Measurements from ENCODE around the gene PITPNM1.
"Not testable (repeated sequence)": the region's sequence is repeated elsewhere in the genome, so short reads cannot be mapped to it uniquely, and the experiment has no call there.

PITPNM1 gene

DNA sequence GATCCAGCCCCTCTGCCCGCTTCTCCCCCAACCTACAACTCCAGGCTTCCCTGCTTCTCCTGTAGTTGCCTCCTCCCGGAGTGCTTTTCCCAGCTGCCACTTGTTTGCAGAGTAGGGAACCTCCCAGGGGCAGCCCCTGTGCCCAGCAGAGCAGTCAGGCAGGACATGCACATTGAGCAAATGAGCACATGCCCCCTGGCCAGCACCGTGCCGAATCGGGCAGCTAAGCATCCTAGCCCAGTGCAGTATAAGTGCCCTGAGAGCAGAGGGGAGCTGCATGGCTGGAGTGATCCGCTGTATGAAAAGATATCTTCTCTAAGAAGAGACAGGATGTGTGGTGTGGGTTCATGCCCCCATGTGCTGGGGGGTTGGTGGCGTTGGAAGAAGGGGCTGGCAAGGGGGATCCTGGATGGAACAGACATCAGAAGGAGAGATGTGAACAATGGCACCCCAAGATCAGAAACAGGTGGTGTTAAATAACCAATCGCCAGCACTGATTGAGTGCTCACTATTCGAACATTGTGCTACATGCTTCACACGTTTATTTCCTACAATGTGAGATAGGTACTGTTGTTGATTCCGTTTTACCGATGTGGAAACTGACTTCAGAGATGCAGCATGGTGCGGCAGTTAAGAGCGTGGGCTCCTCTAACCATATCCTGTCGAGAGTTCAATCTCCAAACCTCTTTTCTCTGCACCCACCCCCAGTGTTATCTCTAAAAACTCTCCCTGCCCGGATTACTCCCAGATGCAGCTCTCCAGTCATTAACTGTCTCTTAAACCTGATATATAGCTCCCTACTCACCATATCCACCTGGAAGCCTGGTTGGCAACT lies 21.1 kb downstream of the PITPNM1 start:
- TF ChIP-seq, protein P1, sequence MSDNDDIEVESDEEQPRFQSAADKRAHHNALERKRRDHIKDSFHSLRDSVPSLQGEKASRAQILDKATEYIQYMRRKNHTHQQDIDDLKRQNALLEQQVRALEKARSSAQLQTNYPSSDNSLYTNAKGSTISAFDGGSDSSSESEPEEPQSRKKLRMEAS (IDR thresholded peaks at IDR 0.05; ENCODE audit: low read depth, low read length), result peak; percentile 52; the same call in 1 of the 2 replicates
- TF ChIP-seq, protein P2, sequence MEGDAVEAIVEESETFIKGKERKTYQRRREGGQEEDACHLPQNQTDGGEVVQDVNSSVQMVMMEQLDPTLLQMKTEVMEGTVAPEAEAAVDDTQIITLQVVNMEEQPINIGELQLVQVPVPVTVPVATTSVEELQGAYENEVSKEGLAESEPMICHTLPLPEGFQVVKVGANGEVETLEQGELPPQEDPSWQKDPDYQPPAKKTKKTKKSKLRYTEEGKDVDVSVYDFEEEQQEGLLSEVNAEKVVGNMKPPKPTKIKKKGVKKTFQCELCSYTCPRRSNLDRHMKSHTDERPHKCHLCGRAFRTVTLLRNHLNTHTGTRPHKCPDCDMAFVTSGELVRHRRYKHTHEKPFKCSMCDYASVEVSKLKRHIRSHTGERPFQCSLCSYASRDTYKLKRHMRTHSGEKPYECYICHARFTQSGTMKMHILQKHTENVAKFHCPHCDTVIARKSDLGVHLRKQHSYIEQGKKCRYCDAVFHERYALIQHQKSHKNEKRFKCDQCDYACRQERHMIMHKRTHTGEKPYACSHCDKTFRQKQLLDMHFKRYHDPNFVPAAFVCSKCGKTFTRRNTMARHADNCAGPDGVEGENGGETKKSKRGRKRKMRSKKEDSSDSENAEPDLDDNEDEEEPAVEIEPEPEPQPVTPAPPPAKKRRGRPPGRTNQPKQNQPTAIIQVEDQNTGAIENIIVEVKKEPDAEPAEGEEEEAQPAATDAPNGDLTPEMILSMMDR (IDR thresholded peaks at IDR 0.05; ENCODE audit: low read depth, low read length), result no peak
- peak; percentile 19 for DNase-seq (ENCODE audit: low read depth)
- H3K4me3 ChIP-seq (ENCODE audit: low read depth, low read length), result peak overlapping the region; percentile 88

DNA sequence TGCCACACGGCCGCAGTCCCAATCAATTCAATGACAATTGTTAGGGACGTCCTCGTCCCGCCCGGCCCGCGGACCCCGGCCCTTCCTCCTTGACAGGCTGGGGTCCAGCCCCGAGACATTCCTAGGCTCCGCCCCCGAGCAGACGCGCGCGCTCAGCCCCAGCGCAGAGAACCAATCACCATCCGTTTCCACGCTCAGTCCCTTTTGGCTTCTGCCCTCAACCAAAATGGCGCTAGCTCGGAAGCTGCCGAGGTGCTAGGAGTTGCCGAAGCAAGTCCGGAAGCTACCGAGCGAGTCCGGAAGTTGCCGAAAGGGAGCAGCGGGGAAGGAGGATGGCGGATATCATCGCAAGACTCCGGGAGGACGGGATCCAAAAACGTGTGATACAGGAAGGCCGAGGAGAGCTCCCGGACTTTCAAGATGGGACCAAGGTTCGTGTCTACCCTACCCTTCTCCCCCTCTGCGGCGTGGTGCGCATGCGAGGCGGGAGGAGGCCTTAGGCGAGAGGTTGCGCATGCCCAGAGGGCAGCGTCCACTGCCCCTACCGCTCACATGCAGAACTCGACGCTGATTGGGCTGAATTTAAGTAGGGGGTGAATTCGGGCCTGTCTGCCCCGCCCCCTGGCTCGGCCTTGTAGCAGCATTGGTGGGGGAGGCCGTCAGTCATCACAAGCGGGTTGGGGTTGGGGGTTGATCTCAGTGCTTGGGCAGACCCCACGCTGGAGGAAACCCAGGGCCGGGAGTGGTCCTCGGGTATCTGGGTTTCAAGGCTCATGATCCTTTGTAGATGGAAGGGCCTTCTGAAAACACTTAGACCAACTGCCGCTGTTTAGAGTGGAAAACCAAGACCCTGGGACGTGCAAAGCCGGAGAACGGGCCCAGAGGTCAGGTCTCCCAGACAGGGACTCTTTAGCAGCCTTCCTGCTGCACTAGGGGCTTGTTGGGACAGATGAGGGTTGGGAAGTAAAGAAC lies 22.1 kb downstream of the PITPNM1 start, which contains the start of gene AIP:
AIP (plus strand) TSS at position 200 of the 972 bp plus-strand sequence; CDS start at position 333, 133 bp downstream.
- peak; percentile 99 for DNase-seq (ENCODE audit: low read depth)
- TF ChIP-seq, protein P2 (IDR thresholded peaks at IDR 0.05; ENCODE audit: low read depth, low read length), result no peak
- TF ChIP-seq POLR2A (IDR thresholded peaks at IDR 0.05; ENCODE audit: extremely low read depth, insufficient read length) (peak; percentile 55), MYC (IDR thresholded peaks at IDR 0.05; ENCODE audit: low read depth, low read length) (no peak)
- TF ChIP-seq, protein P1 (IDR thresholded peaks at IDR 0.05; ENCODE audit: low read depth, low read length), result peak; percentile 97
- peak within 1 kb of the TSS; percentile 88 for H3K4me3 ChIP-seq (ENCODE audit: low read depth, low read length)

DNA sequence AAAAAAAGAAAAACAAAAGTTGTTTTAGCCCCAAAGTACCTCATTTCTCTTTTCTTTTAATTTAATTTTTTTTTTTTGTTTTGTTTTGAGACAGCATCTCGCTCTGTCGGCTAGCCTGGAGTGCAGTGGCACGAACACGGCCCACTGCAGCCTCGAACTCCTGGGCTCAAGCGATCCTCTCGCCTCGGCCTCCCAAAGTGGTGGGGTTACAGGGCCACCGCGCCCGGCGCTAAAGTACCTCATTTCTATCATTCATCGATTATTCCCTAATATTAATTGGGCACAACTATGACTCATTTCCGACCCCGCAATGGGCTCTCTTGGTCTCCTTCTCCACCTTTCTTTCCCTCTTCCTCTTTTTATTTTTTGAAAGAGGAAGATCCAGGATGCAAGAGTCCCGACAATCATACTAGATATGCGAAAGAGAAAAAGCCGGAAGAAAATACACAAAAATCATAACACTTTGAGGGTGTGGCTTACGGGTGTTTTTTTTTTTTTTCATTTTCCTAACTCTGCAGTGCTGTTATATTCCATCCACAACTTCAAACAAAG lies 22.8 kb downstream of the PITPNM1 start:
- TF ChIP-seq, protein P2 (IDR thresholded peaks at IDR 0.05; ENCODE audit: low read depth, low read length), result no peak
- peak; percentile 58 for TF ChIP-seq MYC (IDR thresholded peaks at IDR 0.05; ENCODE audit: low read depth, low read length)
- H3K4me3 ChIP-seq (ENCODE audit: low read depth, low read length), result peak overlapping the region; percentile 88
- no peak for DNase-seq (ENCODE audit: low read depth)

DNA sequence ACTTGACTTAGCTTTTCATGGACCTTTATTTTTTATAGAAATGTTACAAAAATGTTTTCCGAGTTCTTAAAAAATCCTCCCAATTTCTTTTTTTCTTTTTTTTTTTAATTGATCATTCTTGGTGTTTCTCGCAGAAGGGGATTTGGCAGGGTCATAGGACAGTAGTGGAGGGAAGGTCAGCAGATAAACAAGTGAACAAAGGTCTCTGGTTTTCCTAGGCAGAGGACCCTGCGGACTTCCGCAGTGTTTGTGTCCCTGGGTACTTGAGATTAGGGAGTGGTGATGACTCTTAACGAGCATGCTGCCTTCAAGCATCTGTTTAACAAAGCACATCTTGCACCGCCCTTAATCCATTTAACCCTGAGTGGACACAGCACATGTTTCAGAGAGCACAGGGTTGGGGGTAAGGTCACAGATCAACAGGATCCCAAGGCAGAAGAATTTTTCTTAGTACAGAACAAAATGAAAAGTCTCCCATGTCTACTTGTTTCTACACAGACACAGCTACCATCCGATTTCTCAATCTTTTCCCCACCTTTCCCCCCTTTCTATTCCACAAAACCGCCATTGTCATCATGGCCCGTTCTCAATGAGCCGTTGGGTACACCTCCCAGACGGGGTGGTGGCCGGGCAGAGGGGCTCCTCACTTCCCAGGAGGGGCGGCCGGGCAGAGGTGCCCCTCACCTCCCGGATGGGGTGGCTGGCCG lies 27.7 kb downstream of the PITPNM1 start:
- H3K4me3 ChIP-seq (ENCODE audit: low read depth, low read length); DNase-seq (ENCODE audit: low read depth): not testable (repeated sequence)

DNA sequence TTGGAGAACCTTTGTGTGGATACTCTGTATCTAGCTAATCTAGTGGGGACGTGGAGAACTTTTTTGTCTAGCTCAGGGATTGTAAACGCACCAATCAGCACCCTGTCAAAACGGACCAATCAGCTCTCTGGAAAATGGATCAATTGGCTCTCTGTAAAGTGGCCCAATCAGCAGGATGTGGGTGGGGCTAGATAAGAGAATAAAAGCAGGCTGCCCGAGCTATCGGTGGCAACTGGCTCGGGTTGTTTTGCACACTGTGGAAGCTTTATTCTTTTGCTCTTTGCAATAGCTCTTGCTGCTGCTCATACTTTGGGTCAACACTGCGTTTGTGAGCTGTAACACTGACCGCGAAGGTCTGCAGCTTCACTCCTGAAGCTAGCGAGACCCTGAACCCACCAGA lies 28.5 kb downstream of the PITPNM1 start:
- not testable (repeated sequence) for DNase-seq (ENCODE audit: low read depth); H3K4me3 ChIP-seq (ENCODE audit: low read depth, low read length)

DNA sequence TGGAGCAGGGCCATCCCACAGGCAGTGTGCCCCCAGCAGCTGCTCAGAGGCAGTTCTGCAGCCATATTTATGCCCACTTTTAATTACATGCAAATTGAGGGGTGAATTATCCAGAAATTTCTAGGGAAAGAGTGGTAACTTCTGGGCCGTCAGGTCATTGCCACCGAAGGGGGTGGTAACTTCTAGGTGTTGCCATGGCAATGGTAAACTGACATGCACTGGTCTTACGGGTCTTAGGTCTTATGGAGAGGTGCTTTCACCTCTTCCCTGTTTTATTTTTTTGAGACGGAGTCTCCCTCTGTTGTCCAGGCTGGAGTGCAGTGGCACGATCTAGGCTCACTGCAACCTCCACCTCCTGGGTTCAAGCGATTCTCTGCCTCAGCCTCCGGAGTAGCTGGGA lies 32.3 kb downstream of the PITPNM1 start:
- no peak for DNase-seq (ENCODE audit: low read depth)
- TF ChIP-seq MYC (IDR thresholded peaks at IDR 0.05; ENCODE audit: low read depth, low read length) (no peak), POLR2A (IDR thresholded peaks at IDR 0.05; ENCODE audit: extremely low read depth, insufficient read length) (no peak)
- TF ChIP-seq, protein P1 (IDR thresholded peaks at IDR 0.05; ENCODE audit: low read depth, low read length), result no peak
- TF ChIP-seq, protein P2 (IDR thresholded peaks at IDR 0.05; ENCODE audit: low read depth, low read length), result no peak
- H3K4me3 ChIP-seq (ENCODE audit: low read depth, low read length), result no peak overlapping the region
